Measurements from ENCODE around the gene ZNF396. TPM values are rescaled to one million over a fixed set of nuclear protein-coding genes. Genes with fewer than 3 reads are reported as not detected.

Gene ZNF396
- total RNA-seq, 1 donor from 2014 or later = 3.1 TPM

- TF ChIP-seq CTCF (IDR thresholded peaks at IDR 0.05) = no peak
- Histone ChIP-seq H3K36me3 (no peaks in the 10 kb centered on the region), H3K4me3 (no peak overlapping the region), H3K4me1 (peaks cover 5% of the 10 kb centered on the region), H3K9me3 (no peaks in the 10 kb centered on the region), H3K27me3 (no peaks in the 10 kb centered on the region), H3K27ac (no peak overlapping the region)
- ATAC-seq = no peak
- intact Hi-C loops (cut with DNase I) = no loop called here
- no peak for DNase-seq
These were observed 2.4 kb downstream of the ZNF396 start for GRCh38 chr18:35374708-35375107.

- Histone ChIP-seq H3K27ac (no peak overlapping the region), H3K36me3 (no peaks in the 10 kb centered on the region), H3K4me3 (no peak overlapping the region), H3K9me3 (no peaks in the 10 kb centered on the region), H3K4me1 (peaks cover 5% of the 10 kb centered on the region), H3K27me3 (no peaks in the 10 kb centered on the region)
- no peak for ATAC-seq
- DNase-seq = no peak
- TF ChIP-seq CTCF (IDR thresholded peaks at IDR 0.05) = no peak
- intact Hi-C loops (cut with DNase I) = no loop called here
These were observed 5.5 kb downstream of the ZNF396 start for GRCh38 chr18:35371412-35372195.

GRCh38 chr18:35369126-35369525 is 8.0 kb downstream of the ZNF396 start:
- no peak overlapping the region for H3K4me3 ChIP-seq
- no peaks in the 10 kb centered on the region for H3K36me3 ChIP-seq
- no peaks in the 10 kb centered on the region for H3K4me1 ChIP-seq
- DNase-seq = no peak
- H3K9me3 ChIP-seq = no peaks in the 10 kb centered on the region
- intact Hi-C loops (cut with DNase I) = no loop called here
- no peak for TF ChIP-seq CTCF (IDR thresholded peaks at IDR 0.05)
- no peak overlapping the region for H3K27ac ChIP-seq
- no peak for ATAC-seq
- H3K27me3 ChIP-seq = no peaks in the 10 kb centered on the region

- TF ChIP-seq CTCF (IDR thresholded peaks at IDR 0.05) = no peak
- no peak for ATAC-seq
- no peaks in the 10 kb centered on the region for H3K27me3 ChIP-seq
- no peaks in the 10 kb centered on the region for H3K36me3 ChIP-seq
- no peaks in the 10 kb centered on the region for H3K9me3 ChIP-seq
- DNase-seq = no peak
- H3K4me1 ChIP-seq = no peaks in the 10 kb centered on the region
- H3K27ac ChIP-seq = no peak overlapping the region
- H3K4me3 ChIP-seq = no peak overlapping the region
- intact Hi-C loops (cut with DNase I) = no loop called here
These were observed 8.5 kb downstream of the ZNF396 start for GRCh38 chr18:35368595-35368994.

- DNase-seq (no peak), ATAC-seq (no peak)
- TF ChIP-seq CTCF (IDR thresholded peaks at IDR 0.05) = no peak
- Histone ChIP-seq H3K4me3 (no peak overlapping the region), H3K9me3 (no peaks in the 10 kb centered on the region), H3K27ac (no peak overlapping the region), H3K4me1 (no peaks in the 10 kb centered on the region), H3K36me3 (no peaks in the 10 kb centered on the region), H3K27me3 (no peaks in the 10 kb centered on the region)
- intact Hi-C loops (cut with DNase I) = no loop called here
These were observed 14.6 kb downstream of the ZNF396 start for GRCh38 chr18:35362531-35362930.
